H1 (cell line): ENCODE data around the gene POU2F1. TPM values are rescaled to one million over a fixed set of nuclear protein-coding genes. Genes with fewer than 3 reads are reported as not detected.

Experiments
- polyA plus RNA-seq, 7 experiments: library from polyadenylated mRNA; depleted of rRNA in 3 of 7; stranded (reverse) in 5 of 7; unstranded in 2 of 7; fragments of >200 nt in 5 of 7; fragments of 200-250 nt in 2 of 7; gene quantifications; 1 replicate in 5 of 7; 2 replicates in 1 of 7; 4 replicates in 1 of 7; pipeline versions ENCODE4 v1.2.1 to v1.2.3, GENCODE V29; 2011 to 2013; ENCODE audit warnings: missing spikeins in 2 of 7, mixed read lengths in 2 of 7
- total RNA-seq: library from RNA; stranded (reverse); fragmentation: NEBNext Ultra II Directional; extraction: Animal tissue kit (Norgen Biotek cat#: 25700); gene quantifications from 2 replicates; pipeline ENCODE4 v1.2.1, GENCODE V29; 2021
- TF ChIP-seq, protein P1 (sequence below): IDR thresholded peaks from 2 replicates; pipeline ENCODE4 v1.6.1; 2011; ENCODE audit warnings: low read depth, mild to moderate bottlenecking, low read length; ENCODE audit not compliant: insufficient read depth

The POU2F1 gene
- total and polyA plus RNA-seq, 2 of the 8 experiments (the other 6 are each of a cell fraction or from before 2014, with no cell fraction given): 37.0 to 57.2 TPM

DNA sequence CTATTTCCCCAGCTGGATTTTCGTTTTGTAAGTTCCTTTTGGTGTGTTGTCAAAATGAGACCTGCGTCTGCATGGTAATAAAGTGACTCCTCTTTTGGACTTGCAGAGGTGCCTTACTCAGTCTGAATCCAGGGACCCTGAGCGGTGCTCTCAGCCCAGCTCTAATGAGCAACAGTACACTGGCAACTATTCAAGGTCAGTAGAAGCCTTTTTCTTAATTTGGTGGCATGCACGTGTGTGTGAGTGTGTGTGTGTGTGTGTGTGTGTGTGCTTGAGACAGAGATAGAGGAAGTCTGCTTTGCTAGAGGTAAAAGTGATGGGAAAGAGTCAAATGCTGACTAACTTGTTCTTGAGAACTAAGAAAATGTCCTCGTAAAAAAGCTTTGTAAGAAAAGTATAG is 192.2 kb downstream of the POU2F1 start (continued):
- TF ChIP-seq, protein P1, sequence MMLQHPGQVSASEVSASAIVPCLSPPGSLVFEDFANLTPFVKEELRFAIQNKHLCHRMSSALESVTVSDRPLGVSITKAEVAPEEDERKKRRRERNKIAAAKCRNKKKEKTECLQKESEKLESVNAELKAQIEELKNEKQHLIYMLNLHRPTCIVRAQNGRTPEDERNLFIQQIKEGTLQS: no peak
